Right lobe of liver (tissue), 4 donors: Measurements from ENCODE around the gene PPIL6.

ENCODE experiments used
- POLR2A ChIP-seq: fragments of 450-650 bp; IDR thresholded peaks from one replicate; pipeline ENCODE4 v1.6.1; 2017; ENCODE audit warnings: antibody characterized with exemption, mild to moderate bottlenecking
- TF ChIP-seq, protein P1 (sequence below), 4 donors: fragments of 200-600 bp in 3 of 4; fragments of 450-650 bp in 1 of 4; IDR thresholded peaks; one replicate each; pipeline versions ENCODE4 v1.5.1 to v1.8.0; 2016 to 2022; ENCODE audit warnings: antibody characterized with exemption in 4 of 4, mild to moderate bottlenecking in 2 of 4
- donor health status: DM: no; HTN: no; CAD: no.
- donor health status: DM: no; HTN: no; CAD: no.
- donor health status: DM: no; HTN: yes; CAD: no.

GRCh38 chr6:109480993-109481480 is 40.6 kb upstream of the PPIL6 start:
- TF ChIP-seq, protein P1, sequence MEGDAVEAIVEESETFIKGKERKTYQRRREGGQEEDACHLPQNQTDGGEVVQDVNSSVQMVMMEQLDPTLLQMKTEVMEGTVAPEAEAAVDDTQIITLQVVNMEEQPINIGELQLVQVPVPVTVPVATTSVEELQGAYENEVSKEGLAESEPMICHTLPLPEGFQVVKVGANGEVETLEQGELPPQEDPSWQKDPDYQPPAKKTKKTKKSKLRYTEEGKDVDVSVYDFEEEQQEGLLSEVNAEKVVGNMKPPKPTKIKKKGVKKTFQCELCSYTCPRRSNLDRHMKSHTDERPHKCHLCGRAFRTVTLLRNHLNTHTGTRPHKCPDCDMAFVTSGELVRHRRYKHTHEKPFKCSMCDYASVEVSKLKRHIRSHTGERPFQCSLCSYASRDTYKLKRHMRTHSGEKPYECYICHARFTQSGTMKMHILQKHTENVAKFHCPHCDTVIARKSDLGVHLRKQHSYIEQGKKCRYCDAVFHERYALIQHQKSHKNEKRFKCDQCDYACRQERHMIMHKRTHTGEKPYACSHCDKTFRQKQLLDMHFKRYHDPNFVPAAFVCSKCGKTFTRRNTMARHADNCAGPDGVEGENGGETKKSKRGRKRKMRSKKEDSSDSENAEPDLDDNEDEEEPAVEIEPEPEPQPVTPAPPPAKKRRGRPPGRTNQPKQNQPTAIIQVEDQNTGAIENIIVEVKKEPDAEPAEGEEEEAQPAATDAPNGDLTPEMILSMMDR (IDR thresholded peaks at IDR 0.05) = no peak
- no peak for TF ChIP-seq POLR2A
